WTC11 (cell line): ENCODE data around the gene SMIM44.

Experiments
- CREB1 ChIP-seq: sonication (generic); formaldehyde crosslinking; IDR thresholded peaks from 2 replicates; pipeline ENCODE4 v1.8.0; 2023; ENCODE audit warnings: mild to moderate bottlenecking, missing genetic modification reagents
- FOXP1 ChIP-seq: sonication (generic); formaldehyde crosslinking; IDR thresholded peaks from 2 replicates; pipeline ENCODE4 v1.8.0; 2022; ENCODE audit warnings: missing genetic modification reagents, mild to moderate bottlenecking, moderate library complexity, borderline replicate concordance
- IRF2 ChIP-seq: sonication (generic); formaldehyde crosslinking; IDR thresholded peaks from 2 replicates; pipeline ENCODE4 v1.8.0; 2022; ENCODE audit warnings: low read depth, missing genetic modification reagents, borderline replicate concordance
- MXD4 ChIP-seq: fragments of 250-450 bp; sonication (Bioruptor Pico); IDR thresholded peaks from 2 replicates; pipeline ENCODE4 v1.8.0; 2021; ENCODE audit warnings: mild to moderate bottlenecking, moderate library complexity, borderline replicate concordance
- MYBL2 ChIP-seq: sonication (generic); formaldehyde crosslinking; IDR thresholded peaks from 2 replicates; pipeline ENCODE4 v1.8.1; 2023; ENCODE audit warnings: mild to moderate bottlenecking, moderate library complexity, missing genetic modification reagents
- NR1H2 ChIP-seq: sonication (generic); formaldehyde crosslinking; IDR thresholded peaks from 2 replicates; pipeline ENCODE4 v1.9.0; 2021; ENCODE audit warnings: mild to moderate bottlenecking, moderate library complexity, missing genetic modification reagents
- SP1 ChIP-seq: sonication (generic); formaldehyde crosslinking; conservative IDR thresholded peaks from 2 replicates; pipeline ENCODE4 v1.8.1; 2022; ENCODE audit warnings: missing genetic modification reagents
- TCF7 ChIP-seq: sonication (generic); formaldehyde crosslinking; IDR thresholded peaks from 2 replicates; pipeline ENCODE4 v1.8.0; 2022; ENCODE audit warnings: mild to moderate bottlenecking, low read depth, missing genetic modification reagents, moderate library complexity
- TEAD1 ChIP-seq: sonication (generic); formaldehyde crosslinking; IDR thresholded peaks from 2 replicates; pipeline ENCODE4 v1.8.0; 2022; ENCODE audit warnings: mild to moderate bottlenecking, missing genetic modification reagents
- ZNF263 ChIP-seq: sonication (generic); formaldehyde crosslinking; IDR thresholded peaks from 2 replicates; pipeline ENCODE4 v1.8.1; 2022; ENCODE audit warnings: low read depth, mild to moderate bottlenecking, moderate library complexity, missing genetic modification reagents
- TF ChIP-seq, protein P1 (sequence below): fragments of 200-600 bp; IDR thresholded peaks from 2 replicates; pipeline ENCODE4 v1.8.0; 2022; ENCODE audit warnings: antibody characterized with exemption
- TF ChIP-seq, protein P2 (sequence below): sonication (generic); formaldehyde crosslinking; IDR thresholded peaks from 2 replicates; pipeline ENCODE4 v1.8.1; 2023; ENCODE audit warnings: mild to moderate bottlenecking, moderate library complexity, missing genetic modification reagents
- TF ChIP-seq, protein P3 (sequence below): sonication (generic); formaldehyde crosslinking; IDR thresholded peaks from 2 replicates; pipeline ENCODE4 v1.8.0; 2022; ENCODE audit warnings: missing genetic modification reagents
- TF ChIP-seq, protein P4 (sequence below): sonication (generic); formaldehyde crosslinking; IDR thresholded peaks from 2 replicates; pipeline ENCODE4 v1.8.0; 2022; ENCODE audit warnings: mild to moderate bottlenecking, missing genetic modification reagents

DNA sequence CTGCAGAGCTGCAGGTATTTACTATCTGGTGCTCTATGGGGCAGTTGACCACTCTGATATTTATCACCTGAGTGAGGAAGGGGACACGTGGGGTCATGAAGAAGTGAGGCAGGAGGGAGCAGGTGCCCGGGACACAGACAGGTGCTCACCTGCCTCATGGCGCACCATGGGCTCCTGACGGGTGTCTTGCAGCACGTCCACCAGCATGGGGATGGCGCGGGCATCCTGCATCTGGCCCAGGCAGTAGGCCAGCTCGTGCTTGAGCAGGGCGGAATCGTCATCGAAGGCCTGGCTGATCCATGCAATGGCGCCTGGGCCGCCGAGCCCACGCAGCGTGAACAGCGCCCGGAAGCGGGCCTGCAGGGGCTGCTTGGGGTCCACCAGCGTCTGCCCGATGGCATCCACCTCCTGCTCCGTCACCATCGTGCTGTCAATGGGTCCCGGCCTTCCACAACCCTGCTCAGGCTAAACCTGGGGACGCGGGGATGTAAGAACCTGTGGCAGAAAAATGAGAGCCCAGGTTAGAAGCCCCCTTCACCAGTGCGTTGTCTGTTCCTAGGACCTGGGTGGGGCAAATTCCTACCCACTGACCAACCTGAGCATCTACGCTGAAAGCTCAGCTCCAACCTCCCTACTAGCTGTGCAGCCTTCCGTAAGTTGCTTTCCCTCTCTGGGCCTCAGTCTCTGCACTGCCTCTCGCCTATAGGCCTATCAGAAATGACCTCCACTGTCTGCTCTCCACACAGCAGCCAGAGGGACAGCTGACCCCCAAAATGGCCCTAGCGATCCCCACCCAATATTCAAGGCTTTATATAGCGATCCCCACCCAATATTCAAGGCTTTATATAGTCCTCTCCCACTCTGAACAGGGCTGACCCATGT lies 13.4 kb upstream of the SMIM44 start:
- TF ChIP-seq IRF2 (CRISPR knock-in tag) (no peak), NR1H2 (CRISPR knock-in tag) (no peak), SP1 (CRISPR knock-in tag) (no peak), ZNF263 (CRISPR knock-in tag) (no peak), MYBL2 (CRISPR knock-in tag) (no peak), MXD4 (CRISPR knock-in tag) (no peak), CREB1 (CRISPR knock-in tag) (no peak), TCF7 (no peak), FOXP1 (CRISPR knock-in tag) (no peak), TEAD1 (no peak)
- TF ChIP-seq, protein P1, sequence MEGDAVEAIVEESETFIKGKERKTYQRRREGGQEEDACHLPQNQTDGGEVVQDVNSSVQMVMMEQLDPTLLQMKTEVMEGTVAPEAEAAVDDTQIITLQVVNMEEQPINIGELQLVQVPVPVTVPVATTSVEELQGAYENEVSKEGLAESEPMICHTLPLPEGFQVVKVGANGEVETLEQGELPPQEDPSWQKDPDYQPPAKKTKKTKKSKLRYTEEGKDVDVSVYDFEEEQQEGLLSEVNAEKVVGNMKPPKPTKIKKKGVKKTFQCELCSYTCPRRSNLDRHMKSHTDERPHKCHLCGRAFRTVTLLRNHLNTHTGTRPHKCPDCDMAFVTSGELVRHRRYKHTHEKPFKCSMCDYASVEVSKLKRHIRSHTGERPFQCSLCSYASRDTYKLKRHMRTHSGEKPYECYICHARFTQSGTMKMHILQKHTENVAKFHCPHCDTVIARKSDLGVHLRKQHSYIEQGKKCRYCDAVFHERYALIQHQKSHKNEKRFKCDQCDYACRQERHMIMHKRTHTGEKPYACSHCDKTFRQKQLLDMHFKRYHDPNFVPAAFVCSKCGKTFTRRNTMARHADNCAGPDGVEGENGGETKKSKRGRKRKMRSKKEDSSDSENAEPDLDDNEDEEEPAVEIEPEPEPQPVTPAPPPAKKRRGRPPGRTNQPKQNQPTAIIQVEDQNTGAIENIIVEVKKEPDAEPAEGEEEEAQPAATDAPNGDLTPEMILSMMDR, result no peak
- TF ChIP-seq, protein P2, sequence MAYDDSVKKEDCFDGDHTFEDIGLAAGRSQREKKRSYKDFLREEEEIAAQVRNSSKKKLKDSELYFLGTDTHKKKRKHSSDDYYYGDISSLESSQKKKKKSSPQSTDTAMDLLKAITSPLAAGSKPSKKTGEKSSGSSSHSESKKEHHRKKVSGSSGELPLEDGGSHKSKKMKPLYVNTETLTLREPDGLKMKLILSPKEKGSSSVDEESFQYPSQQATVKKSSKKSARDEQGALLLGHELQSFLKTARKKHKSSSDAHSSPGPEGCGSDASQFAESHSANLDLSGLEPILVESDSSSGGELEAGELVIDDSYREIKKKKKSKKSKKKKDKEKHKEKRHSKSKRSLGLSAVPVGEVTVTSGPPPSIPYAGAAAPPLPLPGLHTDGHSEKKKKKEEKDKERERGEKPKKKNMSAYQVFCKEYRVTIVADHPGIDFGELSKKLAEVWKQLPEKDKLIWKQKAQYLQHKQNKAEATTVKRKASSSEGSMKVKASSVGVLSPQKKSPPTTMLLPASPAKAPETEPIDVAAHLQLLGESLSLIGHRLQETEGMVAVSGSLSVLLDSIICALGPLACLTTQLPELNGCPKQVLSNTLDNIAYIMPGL, result no peak
- TF ChIP-seq, protein P3, sequence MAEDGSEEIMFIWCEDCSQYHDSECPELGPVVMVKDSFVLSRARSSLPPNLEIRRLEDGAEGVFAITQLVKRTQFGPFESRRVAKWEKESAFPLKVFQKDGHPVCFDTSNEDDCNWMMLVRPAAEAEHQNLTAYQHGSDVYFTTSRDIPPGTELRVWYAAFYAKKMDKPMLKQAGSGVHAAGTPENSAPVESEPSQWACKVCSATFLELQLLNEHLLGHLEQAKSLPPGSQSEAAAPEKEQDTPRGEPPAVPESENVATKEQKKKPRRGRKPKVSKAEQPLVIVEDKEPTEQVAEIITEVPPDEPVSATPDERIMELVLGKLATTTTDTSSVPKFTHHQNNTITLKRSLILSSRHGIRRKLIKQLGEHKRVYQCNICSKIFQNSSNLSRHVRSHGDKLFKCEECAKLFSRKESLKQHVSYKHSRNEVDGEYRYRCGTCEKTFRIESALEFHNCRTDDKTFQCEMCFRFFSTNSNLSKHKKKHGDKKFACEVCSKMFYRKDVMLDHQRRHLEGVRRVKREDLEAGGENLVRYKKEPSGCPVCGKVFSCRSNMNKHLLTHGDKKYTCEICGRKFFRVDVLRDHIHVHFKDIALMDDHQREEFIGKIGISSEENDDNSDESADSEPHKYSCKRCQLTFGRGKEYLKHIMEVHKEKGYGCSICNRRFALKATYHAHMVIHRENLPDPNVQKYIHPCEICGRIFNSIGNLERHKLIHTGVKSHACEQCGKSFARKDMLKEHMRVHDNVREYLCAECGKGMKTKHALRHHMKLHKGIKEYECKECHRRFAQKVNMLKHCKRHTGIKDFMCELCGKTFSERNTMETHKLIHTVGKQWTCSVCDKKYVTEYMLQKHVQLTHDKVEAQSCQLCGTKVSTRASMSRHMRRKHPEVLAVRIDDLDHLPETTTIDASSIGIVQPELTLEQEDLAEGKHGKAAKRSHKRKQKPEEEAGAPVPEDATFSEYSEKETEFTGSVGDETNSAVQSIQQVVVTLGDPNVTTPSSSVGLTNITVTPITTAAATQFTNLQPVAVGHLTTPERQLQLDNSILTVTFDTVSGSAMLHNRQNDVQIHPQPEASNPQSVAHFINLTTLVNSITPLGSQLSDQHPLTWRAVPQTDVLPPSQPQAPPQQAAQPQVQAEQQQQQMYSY (CRISPR knock-in tag), result no peak
- TF ChIP-seq, protein P4, sequence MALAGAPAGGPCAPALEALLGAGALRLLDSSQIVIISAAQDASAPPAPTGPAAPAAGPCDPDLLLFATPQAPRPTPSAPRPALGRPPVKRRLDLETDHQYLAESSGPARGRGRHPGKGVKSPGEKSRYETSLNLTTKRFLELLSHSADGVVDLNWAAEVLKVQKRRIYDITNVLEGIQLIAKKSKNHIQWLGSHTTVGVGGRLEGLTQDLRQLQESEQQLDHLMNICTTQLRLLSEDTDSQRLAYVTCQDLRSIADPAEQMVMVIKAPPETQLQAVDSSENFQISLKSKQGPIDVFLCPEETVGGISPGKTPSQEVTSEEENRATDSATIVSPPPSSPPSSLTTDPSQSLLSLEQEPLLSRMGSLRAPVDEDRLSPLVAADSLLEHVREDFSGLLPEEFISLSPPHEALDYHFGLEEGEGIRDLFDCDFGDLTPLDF (CRISPR knock-in tag), result no peak
